8988T (cell line): Measurements from ENCODE around the gene ANKK1.

Experiments
- DNase-seq: peaks from one replicate; pipeline ENCODE4 v3.0.0; 2011

The ANKK1 gene

DNA sequence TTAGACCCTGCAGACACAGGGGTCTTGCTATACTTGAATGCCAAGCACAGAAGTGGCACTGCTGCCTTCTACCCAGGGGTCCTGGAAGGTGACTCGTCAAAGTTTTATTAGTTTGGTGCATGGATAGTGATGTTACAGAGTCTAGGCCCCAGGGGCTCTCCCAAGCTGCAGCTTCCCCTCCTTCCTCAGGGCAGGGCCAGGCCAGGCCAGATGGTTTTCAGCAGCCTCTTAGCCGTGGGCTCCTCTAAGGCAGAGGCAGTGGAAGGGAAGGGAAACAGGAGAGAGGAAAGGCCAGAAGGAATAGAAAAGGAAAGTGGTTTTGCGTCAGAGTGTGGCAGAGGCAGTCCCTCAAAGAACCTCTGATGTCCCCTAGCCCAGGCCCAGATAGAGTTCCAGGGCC lies 21.9 kb downstream of the ANKK1 start:
- DNase-seq = no peak

DNA sequence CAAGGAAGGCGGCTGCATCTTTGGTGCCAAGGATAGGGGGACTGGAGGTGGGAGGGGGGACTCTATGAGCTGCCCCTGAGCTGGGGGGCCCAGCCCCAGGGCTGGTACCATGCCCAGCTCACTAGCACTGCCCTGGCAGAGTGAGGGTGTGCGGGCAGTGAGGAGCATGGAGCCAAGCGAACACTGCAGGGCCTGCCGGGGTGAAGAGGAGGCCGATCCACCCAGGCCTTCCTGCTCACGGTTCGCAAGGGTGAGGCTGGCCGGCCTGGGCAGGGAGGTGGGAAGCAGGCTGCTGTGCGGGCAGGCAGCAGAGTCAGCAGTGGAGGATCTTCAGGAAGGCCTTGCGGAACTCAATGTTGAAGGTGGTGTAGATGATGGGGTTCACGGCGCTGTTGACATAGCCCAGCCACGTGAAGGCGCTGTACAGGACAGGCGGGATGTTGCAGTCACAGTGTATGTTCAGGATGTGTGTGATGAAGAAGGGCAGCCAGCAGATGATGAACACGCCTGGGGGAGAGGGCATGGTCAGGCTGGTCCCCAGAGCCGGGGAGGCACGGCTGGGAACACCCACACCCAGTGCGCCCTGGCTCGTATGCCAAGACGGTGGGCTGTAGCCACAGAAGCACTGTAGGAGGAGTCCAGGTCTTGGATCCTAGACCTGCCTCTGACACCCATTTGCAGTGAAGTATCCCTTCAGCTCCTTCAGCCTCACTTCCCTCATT lies 23.0 kb downstream of the ANKK1 start:
- DNase-seq = no peak

DNA sequence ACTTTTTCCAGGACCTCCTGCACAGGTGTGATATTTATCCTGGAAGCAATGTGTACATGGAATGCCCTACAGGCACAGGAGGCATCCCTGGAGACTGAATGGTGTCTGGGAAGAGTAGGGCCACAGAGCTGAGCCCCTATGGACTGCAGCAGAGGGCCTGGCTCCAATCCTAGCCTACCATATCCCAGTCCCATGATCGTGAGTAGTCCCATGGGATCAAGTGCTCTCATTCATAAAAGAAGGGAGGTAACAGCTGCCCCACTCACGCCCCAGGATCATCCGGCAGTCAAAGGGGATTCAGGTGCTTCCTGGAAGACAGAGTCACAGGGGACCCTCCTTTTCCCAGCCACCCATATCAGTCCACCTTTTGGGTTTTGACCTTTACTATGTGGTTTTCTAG lies 24.0 kb downstream of the ANKK1 start:
- no peak for DNase-seq

DNA sequence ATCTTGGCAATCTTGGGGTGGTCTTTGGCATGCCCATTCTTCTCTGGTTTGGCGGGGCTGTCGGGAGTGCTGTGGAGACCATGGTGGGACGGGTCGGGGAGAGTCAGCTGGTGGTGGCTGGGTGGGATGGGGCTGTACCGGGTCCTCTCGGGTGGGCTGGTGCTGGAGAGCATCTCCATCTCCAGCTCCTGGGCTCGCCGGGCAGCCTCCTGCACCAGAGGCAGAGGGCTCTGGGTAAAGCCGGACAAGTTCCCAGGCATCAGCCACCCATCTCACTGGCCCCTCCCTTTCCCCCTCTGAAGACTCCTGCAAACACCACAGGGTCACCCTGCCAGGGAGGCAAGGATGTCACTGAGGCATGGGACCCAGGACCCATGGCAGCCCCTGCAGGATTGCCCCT lies 25.1 kb downstream of the ANKK1 start:
- no peak for DNase-seq

DNA sequence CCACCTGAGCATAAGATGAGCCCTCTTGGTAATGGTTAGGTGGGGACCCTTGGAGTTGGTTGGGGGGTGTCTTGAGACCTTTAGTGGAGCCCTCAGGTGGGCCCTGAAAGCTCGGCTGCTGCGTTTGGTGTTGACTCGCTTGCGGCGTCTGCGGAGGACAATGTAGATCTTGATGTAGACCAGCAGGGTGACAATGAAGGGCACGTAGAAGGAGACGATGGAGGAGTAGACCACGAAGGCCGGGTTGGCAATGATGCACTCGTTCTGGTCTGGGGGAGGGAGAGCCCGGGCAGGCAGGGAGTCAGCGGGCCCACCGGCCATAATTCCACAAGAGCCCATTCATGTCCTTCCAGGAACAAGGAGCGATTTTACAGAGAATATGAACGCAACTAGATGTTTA lies 27.8 kb downstream of the ANKK1 start:
- DNase-seq = no peak

DNA sequence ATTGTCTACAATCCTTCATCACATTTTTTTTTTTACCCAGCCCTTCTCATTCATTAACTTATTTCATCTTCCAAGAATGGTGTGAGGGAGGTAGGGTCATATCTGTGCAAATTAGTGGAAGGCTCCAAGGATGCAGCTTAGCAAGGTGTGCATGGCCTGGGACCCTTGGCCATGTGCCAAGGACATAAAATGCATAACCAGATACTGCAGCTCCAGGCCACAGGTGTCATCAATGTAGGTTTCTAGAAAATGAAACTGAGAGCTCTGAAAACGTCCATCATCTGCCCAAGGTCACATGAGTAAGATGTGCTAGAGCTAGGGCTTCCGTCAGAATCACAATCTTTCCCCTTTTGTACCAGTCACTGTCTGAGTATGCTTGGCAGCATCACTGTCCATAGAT lies 29.8 kb downstream of the ANKK1 start:
- no peak for DNase-seq

DNA sequence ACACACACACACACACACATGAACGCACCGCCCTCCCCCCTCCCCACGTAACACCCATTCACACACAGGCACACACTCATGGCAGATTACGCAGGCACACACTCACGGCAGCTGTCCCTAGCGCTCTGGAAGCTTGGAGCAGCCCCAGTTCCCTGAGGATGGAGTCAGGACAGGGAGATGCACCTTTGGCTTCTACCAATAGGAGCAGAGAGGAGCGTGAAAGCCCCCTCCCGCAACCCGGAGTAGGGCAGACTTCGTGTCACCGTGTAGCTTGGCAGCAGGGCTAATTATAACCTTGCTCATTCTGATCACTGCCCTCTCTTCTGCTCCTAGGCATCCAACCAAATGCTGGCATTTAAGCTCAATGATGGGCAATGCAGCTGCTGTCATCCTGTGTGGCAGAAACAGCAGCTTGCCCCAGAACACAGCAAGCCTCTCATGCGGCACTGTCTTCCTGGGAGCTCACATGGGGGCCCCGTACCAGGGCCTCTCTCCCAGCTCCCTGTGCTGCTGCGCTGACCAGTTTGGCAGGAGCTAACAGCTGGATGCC lies 31.9 kb downstream of the ANKK1 start:
- no peak for DNase-seq

DNA sequence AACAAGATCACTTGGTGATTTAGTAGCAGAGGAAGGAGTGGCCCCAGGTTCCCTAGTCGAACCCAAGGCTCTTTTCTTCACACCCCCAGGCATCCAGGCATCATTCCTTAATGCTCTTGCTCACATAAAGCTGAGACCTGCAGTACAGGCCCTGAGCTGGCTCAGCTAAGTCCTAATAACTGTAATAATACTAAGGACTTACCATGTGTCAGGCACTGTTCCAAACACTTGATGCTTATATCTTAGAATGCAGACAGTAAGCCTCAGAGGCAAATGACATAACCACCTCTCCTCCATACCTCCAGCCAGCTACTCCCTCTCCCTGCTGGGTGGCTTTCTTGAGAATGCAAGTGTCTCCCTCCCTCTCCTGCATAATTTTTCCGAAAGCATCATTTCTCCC lies 33.2 kb downstream of the ANKK1 start:
- no peak for DNase-seq

DNA sequence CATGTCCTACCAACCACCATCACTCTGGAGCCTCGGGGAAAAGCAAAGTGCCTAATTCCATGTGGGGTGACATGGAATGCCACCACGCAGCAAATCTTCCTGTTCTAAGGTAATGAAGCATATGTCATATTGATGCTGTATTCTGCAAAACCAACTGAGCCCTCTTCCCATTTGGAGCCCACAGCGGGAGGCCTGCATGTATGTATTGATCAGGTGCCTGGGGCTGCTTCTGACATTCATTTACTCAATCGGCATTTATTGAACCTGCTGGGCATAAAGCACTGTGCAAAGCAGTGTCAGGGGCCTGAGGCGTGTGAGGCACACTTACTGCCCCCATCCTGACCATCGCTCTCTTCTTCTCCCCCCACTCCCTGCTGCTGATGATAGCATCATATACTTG lies 39.1 kb downstream of the ANKK1 start:
- no peak for DNase-seq

DNA sequence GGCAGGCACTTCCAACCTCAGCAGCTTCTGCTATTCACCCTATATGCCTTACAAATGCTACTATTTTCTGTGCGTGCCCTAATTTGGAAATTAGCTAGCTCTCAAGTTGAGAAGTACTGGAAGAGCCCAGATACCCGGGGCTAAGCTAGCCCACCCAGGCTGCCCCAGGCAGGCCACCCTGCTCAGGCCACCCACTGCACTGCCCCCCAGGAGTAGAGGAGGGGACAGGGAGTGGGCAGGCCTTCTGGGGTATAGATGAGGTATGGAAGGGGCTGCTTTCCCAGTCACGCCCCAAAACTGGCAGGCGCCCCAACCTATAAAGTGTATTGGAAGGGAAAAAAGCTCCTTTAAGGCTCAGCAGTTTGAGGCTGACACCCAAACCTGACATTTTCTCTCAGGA lies 44.2 kb downstream of the ANKK1 start:
- DNase-seq = no peak

DNA sequence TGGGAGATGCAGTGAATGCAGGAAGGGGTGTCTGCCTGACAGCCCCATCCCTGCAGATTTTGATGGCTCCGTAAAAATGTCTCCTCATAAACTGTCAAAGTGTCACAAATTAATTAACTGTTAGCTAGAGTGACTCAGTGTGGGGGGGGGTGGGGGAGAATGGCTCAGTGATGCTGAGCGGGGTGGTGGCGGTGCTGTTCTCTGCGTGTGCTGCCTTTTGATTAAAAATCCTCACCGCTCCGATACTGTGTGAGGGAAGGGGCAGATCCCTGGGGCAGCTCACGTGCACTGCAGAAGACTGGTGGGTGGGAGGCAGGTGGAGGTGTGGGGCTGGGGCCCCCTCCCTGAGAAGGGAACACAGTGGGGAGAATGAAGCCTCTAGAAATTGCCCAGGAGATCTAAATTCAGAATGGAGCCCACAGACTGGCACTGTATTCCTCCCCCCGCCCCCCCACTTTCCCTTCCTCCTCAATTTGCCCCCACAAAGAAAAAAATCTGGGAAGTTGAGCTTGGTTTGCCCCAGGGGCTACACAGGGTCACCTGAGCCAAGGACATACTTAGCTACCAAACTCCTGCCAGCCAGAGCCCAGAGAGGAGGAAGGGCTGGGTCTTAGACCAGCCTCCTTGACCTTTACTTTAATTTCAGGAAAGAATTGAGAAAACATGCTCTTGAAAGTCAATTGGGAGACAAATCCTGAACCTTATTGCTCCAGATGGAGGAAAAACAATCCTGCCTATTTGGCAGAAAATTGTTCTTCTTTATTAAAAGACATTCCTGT lies 47.8 kb downstream of the ANKK1 start:
- DNase-seq = no peak

DNA sequence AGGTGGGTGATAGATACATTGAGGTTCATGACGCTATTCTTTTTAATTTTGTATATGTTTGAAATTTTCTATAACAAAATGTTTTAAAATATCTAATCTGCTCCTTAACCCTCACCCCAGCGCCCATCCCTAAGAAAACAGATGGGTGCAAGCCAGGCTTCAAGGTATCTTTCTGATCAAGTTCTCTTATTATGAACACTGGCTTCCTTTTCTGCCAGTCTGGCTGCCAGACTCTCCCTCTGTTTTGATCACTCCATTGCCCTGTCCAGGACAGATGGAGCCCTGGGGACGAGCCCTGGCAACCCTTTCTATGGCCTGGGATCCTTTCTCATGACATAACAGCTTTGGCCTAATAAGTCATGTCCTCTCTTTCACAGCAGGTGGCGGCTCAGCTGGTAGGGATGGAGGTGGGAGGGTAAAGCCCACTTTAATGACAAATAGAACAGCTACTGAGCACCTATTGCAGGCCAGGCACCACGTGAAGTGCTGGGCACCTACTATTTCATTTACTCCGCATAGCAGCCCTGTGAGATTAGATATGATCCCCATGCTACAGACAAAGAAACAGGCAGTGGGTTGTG lies 49.2 kb downstream of the ANKK1 start:
- DNase-seq = no peak

DNA sequence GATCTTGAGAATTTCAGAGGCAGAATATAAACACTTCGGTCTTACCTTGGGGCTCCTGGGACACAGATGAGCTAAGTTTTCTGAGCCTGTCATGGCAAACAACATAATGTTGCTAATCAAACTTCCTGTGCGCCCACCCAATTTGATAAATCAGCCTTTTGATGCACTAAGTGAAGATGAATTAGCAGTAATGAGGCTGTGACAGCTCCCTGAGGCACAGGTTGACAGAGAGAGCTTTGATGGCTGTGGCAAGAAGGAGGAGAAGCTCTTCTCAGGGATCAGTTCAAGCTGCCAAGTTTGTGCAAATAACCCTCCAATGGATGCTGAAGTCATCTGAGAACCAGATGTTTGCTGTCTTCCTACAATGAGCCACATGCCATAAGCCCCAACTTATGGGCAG lies 53.2 kb downstream of the ANKK1 start:
- DNase-seq = no peak

DNA sequence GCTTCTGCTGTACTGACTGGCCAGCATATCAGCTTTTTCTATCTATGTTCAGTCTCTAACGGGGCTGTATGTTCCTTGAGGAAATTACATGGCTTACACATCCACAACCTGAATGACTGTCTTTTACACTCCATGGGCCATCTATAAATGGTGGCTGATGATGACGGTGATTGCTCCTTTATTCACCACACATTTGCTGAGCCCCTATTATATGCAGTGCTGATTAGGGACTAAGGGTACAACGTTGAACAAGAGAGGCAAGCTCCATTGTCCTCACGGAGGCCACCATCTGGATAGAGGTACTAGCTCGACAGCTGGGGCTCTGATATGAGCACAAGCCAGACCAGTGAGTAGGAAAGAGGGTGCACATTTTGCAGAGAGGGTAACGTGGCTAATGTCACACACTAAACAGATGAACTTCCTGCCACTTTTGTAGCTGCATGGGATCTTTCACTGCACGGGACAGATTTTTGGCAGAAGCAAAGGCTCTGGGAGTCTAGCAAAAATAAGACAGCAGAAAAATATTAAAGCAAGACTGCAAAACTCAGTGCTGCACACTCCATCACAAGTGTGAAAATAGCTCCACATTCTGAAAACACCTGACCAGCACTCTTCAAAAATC lies 57.0 kb downstream of the ANKK1 start:
- no peak for DNase-seq

DNA sequence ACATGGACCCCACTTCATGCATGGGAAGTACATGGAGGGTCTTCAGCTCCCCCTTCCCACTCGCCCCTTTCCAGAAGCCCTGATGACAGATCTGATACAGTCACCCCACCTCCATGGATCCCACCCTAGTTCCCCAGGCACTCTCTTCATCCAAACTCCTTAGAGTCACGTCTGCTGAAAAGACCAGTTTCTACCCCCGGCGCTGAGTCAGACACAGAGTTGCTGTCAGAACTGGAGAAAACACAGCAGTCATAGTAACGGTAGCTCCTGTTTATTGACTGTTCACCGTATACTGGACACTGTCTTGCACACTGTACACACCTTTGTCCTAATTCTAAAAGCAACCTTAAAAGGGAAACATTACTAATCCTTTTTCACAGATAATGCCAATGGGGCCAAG lies 58.5 kb downstream of the ANKK1 start:
- no peak for DNase-seq

DNA sequence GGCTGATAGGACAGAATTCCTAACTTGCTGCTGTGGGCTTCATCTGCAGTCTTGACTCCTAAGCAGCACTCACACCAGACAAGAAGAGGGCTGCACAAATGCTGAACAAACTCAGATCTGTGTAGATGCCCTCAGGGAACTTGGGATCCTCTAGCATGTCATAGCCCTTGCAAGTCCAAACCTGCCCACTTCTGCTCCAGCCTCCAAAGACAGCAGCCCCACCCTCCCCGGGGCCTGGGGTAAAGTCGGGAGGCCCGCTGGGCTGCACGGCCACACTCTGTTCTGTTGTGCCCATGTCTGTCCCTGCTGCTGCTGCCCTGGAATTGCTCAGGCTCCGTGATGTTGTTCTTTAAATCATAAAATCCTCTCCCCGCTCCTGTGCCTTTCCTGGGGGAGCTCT lies 59.4 kb downstream of the ANKK1 start:
- no peak for DNase-seq

DNA sequence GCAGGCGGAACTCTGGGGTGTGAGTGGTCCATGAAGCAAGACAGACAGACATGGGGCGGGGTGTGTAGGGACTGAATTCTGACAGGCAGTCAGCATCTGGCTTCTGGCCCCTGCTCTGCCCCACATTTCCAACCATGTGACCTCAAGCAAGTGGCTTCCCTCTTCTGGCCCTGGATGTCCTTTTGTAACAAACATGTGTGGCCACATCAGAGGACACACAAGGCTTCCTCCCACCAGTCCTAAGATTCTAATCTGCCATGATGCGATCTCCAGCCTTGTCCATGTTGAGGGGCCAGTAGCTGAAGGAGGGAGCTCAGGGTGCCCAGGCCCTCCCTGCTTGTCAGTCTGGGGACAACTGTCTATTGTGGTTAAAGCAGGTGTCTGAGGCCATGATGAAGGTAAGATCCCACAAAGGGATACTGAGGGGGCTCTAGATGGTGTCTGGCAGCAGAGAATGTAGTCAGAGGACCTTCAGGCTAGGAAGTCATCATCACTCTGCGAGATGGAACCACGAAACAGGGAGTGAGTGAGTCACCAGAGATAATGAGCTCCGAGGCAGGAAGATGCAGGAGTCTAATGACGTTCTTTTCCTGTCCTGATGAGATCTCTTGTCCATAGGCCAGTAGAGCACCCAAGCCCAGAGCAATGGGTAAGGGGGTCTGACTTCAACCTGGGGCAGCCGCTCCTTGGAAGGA lies 60.2 kb downstream of the ANKK1 start:
- no peak for DNase-seq

DNA sequence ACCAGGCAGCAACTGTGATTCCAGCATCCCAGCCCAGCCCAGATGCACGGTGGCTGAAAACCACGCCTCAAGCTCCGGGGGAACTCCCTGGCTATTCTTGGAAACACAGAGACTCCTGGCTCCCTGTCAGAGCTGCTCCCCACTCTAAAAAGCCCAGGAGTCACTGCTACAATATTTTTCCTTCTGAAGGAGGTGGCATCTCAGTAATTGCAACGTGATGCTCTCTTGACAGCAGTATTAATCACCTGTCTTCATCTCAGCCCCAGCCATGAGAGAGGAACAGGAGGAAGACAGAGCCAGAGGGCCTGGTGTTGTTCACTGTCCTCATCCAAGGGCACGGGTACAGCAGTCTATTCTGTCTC lies 60.7 kb downstream of the ANKK1 start:
- DNase-seq = no peak

DNA sequence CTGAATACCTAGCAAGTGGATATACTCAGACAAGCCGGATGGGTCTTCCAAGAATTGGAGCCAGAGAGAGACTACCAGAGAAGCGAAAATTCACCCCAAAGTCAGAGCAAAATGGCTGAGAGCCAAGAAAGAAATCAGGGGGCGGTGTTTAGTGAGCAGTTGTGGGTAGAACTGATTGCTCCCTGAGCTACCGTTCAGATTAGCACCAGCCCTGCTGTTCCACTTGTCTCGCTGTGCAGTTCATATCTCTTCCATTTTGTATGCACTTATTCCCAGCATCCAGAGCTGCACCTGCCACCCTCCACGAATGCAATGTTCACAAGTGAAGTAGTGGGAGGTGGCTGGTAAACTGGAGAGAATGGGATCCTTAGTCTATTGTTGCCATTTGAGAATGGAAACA lies 62.2 kb downstream of the ANKK1 start:
- no peak for DNase-seq
